Kasumi-1 (cell line): ENCODE data around the gene JMJD1C.
"Not testable (repeated sequence)": the region's sequence is repeated elsewhere in the genome, so short reads cannot be mapped to it uniquely, and the experiment has no call there.

Source experiments
- DNase-seq, 2 experiments: peaks; one replicate each; lab custom pipeline; 2025; lab: John Stamatoyannopoulos, UW

Gene JMJD1C

DNA sequence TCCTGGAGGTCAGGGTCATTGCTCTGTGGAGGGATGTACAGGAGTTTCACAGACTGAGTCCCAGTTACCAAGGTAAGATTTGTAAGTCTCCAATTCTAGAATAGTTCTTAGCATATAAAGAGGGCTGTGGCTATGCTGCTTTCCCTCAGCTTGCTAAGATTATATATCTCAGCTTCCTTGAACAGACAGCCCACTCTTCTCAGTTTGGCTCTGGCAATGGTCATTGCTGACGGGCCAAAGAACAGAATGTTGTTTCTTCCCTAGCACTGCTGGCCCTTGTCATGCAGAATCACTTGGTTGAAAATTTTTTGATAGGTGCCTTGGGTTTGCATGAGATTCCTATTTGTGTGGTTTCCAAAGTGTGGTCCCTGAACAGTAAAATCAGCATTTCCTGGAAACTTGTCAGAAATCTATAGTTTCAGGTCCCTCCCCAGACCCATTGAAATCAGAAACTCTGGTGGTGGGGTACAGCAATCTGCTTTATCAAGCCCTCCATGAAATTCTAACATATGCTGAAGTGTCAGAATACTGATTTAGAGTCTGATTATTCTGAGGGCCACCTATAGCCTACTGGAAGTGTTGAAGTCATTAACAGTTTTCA, 294.4 kb downstream of the JMJD1C start:
- no peak for DNase-seq

DNA sequence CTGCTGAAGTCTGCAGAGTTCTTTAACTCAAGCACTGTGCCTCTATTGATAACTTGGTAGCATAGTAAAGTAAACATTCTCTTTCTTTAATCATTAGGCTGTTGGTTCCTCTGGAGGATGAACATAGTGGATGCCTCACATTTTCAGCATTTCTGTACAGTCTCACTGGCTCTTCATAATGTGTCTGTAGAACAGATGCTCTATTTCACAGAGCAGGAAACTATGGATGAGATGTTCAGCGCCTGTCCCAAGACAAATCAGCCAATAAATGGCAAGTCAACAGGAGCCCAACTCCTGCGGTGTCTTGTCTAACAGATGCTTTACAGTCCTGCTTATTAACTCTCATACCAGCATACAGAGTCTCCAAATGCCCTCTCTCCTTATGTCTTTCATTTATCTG, 296.2 kb downstream of the JMJD1C start:
- no peak for DNase-seq

DNA sequence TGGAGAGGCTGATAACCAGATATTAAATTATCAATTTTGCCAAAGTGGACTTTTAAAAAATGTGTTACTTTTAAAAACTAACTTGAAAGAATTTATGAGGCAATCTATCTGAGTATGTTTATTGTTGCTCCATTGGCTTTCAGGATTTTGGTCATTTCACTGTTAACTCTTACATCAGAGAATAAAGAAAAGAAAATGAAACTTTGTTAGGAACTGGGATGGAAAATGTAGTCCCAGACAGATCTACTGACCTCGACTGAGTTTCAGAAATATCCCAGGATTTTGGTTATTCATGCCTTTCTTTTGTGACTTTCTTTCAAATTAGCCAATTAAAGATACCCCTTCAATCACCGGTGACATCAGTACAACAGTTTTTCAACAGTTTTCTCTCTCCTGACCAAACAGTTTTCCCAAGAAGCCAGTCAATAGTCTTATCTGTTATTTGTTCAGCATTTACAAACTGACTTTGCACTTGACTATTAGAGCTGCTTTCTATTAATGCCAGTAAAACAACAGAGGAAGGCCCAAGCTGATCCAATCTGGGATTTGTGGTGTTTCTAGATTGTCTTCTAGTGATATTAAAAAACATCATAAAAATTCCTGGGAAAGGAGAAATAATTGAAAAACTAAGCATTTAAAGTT, 296.8 kb downstream of the JMJD1C start:
- no peak for DNase-seq

DNA sequence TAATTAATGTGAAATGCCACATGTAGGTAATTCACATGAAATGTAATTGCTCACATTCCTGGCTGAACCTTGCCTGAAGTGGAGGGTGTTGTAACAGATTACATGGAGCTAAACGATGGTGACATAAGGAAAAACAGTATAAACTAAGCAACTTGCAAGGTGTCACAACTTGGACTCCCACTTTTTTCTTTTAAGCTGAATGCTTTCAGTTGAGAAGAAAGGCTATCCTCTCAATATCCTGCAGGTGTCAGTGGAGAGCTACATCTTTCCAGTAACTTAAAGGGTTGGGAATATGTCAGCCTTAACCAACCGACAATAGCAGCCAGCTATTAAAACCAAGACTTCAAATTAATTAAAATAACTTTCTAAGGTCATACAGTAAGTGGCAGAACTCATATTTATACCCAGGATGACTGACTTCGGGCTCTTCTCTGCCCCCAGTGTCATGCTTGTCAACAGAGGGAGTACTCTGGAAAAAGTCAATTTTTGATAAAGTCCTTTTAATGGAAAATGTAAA, 299.0 kb downstream of the JMJD1C start:
- DNase-seq = peak; percentile 86 to 93

DNA sequence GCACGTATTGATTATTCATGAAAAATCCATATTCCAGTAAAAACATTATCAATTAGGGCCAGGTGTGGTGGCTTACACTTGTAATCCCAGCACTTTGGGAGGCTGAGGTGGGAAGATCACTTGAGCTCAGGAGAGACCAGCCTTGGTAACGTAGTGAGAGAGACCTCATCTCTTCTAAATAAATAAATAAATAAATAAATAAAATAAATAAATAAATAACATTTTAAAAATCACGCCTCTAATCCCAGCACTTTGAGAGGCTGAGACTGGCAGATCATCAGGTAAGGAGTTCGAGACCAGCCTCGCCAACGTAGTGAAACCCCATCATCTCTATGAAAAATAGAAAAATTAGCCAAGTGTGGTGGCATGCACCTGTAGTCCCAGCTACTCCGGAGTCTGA, 300.5 kb downstream of the JMJD1C start:
- no peak for DNase-seq

DNA sequence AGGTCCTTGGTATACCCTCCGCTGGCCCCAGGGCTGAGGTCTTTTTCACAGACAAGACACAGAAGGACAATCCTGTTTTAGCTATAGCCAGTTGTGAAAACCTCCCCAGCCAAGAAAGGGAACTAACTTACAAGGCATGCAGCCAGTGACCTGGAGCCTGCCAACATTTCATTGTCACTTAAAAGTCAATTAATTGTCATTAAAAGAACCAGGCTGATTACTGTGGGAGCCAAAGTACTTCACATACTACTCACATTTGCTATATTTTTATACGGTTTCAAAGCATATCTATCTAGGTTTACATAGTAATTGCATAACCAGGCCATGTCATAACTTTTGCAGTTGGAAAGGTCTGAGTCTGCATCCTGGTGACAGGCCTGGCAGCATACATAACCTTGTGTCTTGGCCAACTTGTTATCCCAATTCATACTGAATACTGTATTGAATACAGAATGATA, 301.6 kb downstream of the JMJD1C start:
- peak in 1 of 2 experiments; percentile 23 for DNase-seq

DNA sequence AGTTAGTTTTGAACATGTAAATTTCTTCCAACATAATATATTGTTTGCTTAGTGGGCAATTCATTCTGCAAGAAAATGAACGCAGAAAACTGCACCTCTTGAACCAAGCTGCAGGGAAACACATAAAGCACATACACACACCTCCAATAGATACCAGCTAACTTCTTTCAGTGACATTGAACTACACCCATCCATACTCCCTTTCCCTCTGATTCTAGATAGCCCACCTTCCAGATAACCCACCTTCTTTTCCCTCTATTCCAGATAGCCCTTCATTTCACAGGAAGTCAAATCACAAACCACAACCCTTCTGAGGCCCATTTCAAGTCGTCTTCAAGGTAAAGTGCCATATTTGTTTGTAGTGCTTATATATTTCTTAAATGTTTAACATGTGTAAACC, 304.2 kb downstream of the JMJD1C start:
- DNase-seq = no peak

DNA sequence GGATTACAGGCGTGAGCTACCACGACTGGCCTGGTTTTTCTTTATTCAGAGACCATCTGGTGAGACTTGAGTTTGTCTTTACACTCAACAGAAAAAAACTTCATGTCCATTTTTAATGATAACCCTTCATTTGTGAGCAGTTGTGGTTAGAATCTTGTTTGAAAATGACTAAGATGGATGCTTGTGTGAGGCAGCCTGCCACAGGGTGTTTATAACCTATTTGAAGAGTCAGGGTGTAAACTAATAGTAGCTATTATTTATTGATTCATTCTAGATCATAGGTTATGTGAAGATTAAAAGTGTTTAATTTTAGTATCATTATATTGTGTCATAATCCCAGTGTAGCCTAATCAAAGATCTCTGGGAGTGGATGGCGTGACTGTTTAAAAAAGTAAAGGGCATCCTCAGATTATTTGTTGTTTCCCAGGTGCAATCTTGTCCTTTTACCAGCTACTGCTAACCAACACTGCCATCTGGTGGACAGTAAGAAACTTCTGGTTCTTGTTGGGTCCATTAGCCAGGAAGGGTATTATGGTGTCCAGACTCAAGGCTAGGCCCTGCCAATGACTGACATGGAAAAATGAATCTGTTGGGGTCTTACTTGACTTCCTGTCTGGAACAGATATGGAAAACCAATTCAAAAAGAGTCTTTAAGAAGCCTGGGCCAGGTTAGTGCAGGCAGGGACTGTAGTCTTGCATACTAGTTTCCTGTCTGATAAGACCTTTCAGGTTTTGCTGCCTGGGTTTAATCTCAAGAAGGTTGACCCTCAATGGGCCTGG, 307.7 kb downstream of the JMJD1C start:
- peak; percentile 78 to 85 for DNase-seq

DNA sequence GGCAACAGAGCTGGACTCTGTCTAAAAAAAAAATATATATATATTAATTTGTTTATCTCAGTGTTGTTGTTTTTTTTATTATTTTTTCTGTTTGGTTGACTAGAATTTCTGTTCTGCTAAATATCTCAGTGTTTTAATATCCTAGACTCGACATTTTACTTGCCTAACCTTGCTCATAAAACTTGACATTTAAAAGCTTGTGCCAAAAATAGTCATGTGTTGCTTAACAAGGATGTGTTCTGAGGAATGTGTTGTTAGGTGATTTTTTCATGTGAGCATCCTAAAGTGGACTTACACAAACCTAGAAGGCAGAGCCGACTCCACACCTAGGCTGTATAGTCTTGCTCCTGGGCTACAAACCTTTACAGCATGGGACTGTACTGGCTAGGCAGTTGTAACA, 309.5 kb downstream of the JMJD1C start:
- DNase-seq = no peak

DNA sequence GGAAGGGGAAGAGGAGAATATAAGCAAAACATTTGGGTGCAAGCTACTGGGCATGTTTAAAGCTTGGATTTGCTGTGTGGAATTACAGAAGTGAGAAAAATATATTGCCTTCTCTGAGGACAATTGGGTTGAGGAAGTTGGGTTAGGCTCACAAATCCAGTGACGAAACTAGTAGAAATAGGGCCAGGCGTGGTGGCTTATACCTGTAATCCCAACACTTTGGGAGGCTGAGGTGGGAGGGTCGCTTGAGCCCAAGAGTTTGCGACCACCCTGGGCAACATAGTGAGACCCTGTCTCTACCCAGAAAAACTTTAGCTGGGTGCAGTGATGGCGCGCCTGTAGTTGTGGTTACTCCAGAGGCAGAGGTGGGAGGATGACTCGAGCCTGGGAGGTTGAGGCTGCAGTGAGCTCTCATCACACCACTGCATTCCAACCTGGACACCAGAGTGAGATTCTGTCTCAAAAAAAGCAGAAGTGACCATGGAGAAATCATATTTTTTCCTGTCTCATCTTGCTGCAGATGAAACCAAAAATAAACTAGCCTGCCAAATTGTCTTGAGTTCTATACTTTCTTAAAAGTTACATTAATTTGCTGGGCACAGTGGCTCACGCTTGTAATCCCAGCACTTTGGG, 310.3 kb downstream of the JMJD1C start:
- DNase-seq = peak in 1 of 2 experiments; percentile 25

DNA sequence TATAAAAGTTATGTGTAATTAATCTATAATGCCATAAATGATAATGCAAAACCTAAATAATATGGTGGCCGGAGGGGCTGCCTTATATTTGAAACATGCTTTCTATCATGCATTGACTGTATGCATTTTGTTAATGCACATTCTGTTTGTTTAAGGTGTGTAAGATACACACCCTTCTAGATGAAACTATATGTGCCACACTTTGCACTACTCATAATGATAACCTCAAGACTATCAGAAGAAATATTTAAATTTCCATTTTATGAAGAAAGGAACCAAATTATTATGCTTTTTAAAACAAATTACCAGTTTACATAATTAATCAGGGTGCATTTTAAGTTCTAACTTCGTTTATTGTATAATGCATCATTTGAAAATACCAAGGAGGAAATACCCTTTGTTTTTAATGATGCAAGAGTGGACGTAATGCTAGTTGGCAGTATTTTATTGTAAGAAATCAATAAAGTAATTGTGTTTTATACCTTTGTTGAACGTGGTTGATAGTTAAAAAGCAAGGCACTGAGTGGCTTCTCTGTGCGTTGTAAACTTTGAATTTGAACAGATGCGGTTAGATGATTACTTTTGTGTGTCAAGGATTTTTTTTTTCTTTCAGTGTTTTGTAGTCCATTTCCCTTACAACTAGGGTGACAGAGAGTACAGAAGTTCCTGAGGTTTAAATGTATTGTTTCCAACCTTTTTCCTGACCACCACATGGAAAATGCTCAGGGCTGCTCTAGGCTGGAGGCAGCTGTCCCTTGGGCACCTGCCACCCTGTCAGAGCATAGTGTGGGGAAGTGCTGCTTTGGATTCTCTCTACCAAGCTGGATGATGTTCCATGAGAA, 311.0 kb downstream of the JMJD1C start:
- DNase-seq = no peak

DNA sequence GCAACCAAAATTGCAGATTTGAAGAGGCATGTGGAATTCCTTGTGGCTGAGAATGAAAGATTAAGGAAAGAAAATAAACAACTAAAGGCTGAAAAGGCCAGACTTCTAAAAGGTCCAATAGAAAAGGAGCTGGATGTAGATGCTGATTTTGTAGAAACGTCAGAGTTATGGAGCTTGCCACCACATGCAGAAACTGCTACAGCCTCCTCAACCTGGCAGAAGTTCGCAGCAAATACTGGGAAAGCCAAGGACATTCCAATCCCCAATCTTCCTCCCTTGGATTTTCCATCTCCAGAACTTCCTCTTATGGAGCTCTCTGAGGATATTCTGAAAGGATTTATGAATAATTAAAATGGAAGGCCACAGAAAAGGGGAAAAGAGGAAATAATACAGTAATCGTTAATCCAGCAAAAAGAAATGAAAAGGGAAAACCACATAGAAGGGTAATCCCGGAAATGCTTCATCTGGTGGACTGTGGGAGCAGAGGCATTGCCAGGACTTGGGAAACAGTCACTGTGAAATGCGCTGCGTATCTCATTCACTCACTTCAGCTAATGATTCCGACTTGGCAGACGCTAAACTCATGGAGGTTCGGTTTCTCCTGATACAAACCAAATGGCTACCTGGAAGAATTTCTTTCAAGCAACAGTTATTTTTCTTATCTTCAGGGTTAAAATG, 311.8 kb downstream of the JMJD1C start:
- not testable (repeated sequence) for DNase-seq

DNA sequence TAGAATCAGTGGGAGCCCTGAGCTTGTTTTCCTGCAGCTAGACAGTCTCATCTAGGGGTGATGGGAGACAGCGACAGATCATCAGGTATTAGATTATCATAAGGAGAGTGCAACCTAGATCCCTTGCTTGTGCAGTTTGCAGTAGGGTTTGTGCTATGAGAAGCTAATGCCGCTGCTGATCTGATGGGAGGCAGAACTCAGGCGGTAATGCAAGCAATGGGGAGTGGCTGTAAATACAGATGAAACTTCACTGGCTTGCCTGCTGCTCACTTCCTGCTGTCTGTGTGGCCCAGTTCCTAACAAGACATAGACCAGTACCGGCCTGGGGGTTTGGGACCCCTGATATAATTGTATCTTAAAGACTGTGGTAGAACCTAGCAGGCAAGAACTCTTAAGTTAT, 315.0 kb downstream of the JMJD1C start:
- no peak for DNase-seq

DNA sequence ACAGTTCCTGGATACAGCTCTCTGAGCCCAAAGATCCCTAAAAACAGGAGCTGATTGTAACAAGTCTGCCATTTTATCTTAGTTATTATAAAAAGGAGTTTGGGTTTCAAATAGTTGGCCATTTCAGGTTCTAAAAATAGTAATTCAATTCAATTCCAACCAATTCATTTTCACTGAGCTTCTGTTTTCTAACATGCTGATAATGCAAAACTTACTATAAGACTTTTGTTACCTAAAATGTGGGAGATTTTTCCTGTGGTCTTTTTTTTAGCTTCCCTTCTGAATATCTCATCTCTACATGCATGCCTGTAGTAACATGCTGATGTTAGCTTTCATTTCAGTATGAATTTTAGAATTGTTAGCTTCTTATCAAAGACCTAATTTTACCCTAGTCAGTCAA, 319.3 kb downstream of the JMJD1C start:
- DNase-seq = no peak

DNA sequence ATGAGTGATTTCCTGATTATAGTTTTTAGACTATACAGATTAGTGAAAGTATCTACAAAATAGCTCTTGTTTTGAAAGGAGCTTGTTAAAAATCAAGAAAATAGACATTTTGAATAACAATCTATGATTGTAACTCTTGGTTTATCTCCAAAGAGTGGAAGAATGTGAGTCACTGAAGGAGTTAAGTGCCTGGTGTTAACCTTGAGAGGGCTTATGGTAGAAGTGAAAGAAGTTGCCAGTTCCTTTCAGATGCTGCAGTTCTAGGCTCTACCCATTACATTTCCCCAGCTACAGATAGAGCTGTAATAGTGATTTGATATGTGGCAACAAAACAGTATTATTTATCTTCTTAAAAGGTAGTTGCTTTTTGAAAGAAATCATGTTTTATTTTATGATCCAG, 320.0 kb downstream of the JMJD1C start:
- DNase-seq = no peak

DNA sequence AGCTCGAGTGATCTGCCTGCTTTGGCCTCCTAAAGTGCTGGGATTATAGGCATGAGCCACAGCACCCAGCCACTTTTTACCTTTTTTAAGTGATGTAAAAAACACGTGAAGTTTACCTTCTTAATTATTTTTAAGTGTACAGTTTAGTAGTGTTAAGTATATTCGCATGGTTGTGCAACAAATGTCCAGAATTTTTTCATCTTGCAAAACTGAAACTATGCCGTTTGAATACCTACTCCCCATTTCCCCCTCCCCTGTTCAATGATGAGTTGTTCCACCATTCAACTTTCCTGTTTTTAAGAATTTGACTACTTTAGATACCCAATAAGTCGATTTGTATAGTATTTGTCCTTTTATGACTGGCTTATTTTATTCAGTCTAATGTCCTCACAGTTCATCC, 321.8 kb downstream of the JMJD1C start:
- no peak for DNase-seq

DNA sequence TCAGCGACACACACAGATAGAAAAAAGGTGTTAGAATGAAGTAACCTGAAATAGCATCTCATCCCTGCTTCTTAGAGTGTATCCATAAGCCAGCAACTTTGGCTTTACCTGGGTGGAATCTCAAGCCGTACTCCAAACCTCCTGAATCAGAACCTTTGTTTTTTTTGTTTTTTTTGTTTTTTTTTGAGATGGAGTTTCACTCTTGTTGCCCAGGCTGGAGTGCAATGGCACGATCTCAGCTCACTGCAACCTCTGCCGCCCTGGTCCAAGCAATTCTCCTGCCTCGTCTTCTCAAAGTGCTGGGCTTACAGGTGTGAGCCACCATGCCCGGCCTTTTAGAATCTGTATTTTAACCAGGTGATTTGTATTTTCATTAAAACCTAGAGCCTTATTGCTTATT, 323.6 kb downstream of the JMJD1C start:
- no peak for DNase-seq

DNA sequence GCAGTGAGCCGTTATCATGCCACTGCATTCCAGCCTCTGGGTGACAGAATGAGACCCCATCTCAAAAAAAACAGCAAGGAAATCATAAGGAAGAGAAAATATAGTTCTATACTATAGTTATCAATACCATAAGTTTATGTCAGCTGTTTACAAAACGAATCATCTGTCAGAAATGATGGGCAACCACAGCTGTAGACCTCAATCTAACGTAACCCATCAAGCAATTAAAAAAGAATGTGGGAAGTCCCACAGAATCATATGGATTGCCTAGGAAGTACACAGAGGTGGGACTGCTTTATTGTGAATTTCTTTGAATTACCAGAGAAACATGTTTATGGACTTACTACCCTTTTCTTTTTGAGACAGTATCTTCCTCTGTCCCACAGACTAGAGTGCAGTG, 325.7 kb downstream of the JMJD1C start:
- no peak for DNase-seq

DNA sequence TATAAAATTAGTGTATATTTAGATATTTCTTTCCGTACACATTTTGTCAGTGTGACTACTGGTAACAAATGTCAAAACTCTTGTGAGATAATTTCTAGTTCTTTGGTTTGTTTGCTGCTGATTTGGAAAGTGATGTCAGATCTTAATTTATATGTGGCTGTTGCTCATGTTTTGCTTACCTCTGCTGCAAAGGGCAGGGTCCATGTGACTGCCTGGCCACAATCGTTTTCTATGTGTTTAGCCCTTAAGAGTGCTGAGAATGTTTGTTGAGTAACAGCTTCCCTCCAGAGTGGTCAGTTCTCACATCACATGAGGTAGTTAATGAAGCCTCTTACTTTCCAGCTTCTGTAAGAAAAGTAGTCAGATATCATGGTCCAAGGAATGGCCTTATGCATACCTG, 328.5 kb downstream of the JMJD1C start:
- no peak for DNase-seq

DNA sequence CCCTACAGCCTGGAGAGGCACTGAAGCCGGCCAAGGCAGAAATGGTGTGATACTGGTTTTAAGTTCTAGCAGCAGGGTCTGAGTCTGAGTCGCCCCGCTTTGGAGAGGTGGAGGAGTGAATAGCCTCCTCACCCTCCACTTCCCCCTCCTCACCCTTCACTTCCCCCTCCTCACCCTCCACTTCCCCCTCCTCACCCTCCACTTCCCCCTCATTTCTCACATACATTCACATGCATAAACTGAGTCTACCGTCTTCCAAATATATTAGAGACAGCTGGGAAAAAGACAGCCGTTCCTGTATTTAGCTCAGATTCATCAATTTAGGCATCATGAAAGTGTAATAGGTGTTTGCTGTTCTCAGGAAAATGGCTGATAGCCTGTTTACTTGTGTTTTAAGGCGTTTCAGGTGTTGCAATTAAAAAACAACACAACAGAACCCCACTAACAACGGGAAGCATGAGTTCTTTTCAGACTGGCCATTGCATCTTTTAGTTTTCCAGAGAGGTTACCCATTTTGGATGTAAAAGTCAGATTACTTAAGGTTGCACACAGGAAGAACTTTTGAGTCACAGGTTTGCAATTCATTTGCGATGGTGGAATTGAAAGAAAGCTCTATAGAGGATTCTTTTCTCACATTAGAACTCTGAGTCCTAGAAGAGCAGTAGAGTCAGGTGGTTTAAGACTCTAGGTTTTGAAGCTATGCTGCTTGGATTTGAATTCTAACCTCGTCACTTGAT, 331.8 kb downstream of the JMJD1C start:
- DNase-seq = peak in 1 of 2 experiments; percentile 74
